Measurements from ENCODE around the gene TMEM150C. TPM values are rescaled to one million over a fixed set of nuclear protein-coding genes. Genes with fewer than 3 reads are reported as not detected.

Gene TMEM150C
- total RNA-seq, 1 experiment from 2014 or later, result 2.7 TPM

GRCh38 chr4:82495666-82496065 lies 66.1 kb downstream of the TMEM150C start:
- ChIA-PET POLR2A (no interaction called here), CTCF (interaction anchor here (1.7 kb wide), 1 partner anchor 33 kb away, joined by 6 read pairs; no protein-coding TSS in a partner anchor)
- DNase-seq (ENCODE audit: low spot score) (no peak), ATAC-seq (no peak)
- Mint-ChIP-seq H3K4me3 (no peak overlapping the region), H3K27me3 (ENCODE audit: low read depth) (no peaks in the 10 kb centered on the region), H3K9me3 (no peaks in the 10 kb centered on the region), H3K4me1 (peaks cover 11% of the 10 kb centered on the region), H3K27ac (no peak overlapping the region), H3K36me3 (no peaks in the 10 kb centered on the region)
- no peak for TF ChIP-seq SMAD4 (CRISPR knock-in tag; IDR thresholded peaks at IDR 0.05)
- TF ChIP-seq E2F5 (CRISPR knock-in tag; IDR thresholded peaks at IDR 0.05), result no peak
- no peak for TF ChIP-seq JAZF1 (CRISPR knock-in tag; IDR thresholded peaks at IDR 0.05)
- no peak for TF ChIP-seq FOXJ3 (CRISPR knock-in tag; IDR thresholded peaks at IDR 0.05; ENCODE audit: borderline replicate concordance)
- TF ChIP-seq ZNF219 (CRISPR knock-in tag; IDR thresholded peaks at IDR 0.05; ENCODE audit: borderline replicate concordance), result no peak
- no peak for TF ChIP-seq NR3C1 (CRISPR knock-in tag; conservative IDR thresholded peaks at IDR 0.05; ENCODE audit: low read depth)

DNA sequence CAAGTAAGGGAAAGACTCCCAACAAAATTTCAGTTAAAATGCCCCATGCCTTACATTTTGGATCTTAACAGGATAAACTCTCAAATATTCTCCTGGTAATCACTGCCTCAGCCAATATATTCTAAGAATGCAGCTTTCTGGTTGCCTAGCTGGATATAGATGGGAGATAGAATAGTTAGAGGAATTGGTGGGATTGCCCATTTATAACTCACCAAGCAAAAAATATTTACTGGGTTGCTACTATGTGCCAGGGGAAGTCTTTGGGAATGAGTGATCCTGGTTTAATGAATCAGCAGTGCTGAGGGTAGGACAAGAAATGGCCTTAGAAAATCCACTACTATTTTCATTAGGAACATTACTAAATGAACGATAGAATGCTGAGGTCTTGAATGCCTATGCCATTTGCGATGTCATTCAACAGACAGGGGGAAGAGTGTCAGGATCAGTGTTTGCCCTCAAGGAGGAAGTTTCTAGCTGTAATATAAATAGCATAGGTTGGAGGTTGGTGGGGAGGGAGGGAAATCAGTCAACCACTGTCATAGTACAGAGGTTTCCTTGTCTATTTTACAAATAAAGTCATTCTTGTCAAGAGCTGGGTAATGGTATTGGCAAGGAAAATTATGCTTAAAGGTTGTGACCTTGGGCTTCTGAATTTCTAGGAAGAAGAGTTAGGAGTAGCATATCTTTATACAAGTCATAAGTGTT lies 67.9 kb downstream of the TMEM150C start:
- no peak for DNase-seq (ENCODE audit: low spot score)
- H3K4me1 Mint-ChIP-seq, result no peaks in the 10 kb centered on the region
- CTCF ChIA-PET, result no interaction called here
- H3K27me3 Mint-ChIP-seq (ENCODE audit: low read depth), result no peaks in the 10 kb centered on the region
- no peak overlapping the region for H3K4me3 Mint-ChIP-seq
- TF ChIP-seq ZNF138 (CRISPR knock-in tag; conservative IDR thresholded peaks at IDR 0.05), result no peak
- TF ChIP-seq, protein P1, sequence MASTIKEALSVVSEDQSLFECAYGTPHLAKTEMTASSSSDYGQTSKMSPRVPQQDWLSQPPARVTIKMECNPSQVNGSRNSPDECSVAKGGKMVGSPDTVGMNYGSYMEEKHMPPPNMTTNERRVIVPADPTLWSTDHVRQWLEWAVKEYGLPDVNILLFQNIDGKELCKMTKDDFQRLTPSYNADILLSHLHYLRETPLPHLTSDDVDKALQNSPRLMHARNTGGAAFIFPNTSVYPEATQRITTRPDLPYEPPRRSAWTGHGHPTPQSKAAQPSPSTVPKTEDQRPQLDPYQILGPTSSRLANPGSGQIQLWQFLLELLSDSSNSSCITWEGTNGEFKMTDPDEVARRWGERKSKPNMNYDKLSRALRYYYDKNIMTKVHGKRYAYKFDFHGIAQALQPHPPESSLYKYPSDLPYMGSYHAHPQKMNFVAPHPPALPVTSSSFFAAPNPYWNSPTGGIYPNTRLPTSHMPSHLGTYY (CRISPR knock-in tag; IDR thresholded peaks at IDR 0.05), result no peak
- TF ChIP-seq CDX4 (CRISPR knock-in tag; IDR thresholded peaks at IDR 0.05; ENCODE audit: borderline replicate concordance), result no peak
- TF ChIP-seq, protein P2, sequence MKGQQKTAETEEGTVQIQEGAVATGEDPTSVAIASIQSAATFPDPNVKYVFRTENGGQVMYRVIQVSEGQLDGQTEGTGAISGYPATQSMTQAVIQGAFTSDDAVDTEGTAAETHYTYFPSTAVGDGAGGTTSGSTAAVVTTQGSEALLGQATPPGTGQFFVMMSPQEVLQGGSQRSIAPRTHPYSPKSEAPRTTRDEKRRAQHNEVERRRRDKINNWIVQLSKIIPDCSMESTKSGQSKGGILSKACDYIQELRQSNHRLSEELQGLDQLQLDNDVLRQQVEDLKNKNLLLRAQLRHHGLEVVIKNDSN (CRISPR knock-in tag; IDR thresholded peaks at IDR 0.05), result no peak
- TF ChIP-seq, protein P3, sequence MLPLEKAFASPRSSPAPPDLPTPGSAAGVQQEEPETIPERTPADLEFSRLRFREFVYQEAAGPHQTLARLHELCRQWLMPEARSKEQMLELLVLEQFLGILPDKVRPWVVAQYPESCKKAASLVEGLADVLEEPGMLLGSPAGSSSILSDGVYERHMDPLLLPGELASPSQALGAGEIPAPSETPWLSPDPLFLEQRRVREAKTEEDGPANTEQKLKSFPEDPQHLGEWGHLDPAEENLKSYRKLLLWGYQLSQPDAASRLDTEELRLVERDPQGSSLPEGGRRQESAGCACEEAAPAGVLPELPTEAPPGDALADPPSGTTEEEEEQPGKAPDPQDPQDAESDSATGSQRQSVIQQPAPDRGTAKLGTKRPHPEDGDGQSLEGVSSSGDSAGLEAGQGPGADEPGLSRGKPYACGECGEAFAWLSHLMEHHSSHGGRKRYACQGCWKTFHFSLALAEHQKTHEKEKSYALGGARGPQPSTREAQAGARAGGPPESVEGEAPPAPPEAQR (CRISPR knock-in tag; IDR thresholded peaks at IDR 0.05), result no peak
- TF ChIP-seq IRF2 (CRISPR knock-in tag; IDR thresholded peaks at IDR 0.05; ENCODE audit: borderline replicate concordance, low read depth), result no peak
- TF ChIP-seq, protein P4, sequence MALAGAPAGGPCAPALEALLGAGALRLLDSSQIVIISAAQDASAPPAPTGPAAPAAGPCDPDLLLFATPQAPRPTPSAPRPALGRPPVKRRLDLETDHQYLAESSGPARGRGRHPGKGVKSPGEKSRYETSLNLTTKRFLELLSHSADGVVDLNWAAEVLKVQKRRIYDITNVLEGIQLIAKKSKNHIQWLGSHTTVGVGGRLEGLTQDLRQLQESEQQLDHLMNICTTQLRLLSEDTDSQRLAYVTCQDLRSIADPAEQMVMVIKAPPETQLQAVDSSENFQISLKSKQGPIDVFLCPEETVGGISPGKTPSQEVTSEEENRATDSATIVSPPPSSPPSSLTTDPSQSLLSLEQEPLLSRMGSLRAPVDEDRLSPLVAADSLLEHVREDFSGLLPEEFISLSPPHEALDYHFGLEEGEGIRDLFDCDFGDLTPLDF (CRISPR knock-in tag; IDR thresholded peaks at IDR 0.05), result no peak
- no peak for TF ChIP-seq MLX (CRISPR knock-in tag; IDR thresholded peaks at IDR 0.05)
- no peak for TF ChIP-seq JUN (CRISPR knock-in tag; IDR thresholded peaks at IDR 0.05)
- no peak for TF ChIP-seq TEAD1 (CRISPR knock-in tag; IDR thresholded peaks at IDR 0.05)
- no peak for TF ChIP-seq ELF4 (CRISPR knock-in tag; IDR thresholded peaks at IDR 0.05; ENCODE audit: low read depth)
- TF ChIP-seq, protein P5, sequence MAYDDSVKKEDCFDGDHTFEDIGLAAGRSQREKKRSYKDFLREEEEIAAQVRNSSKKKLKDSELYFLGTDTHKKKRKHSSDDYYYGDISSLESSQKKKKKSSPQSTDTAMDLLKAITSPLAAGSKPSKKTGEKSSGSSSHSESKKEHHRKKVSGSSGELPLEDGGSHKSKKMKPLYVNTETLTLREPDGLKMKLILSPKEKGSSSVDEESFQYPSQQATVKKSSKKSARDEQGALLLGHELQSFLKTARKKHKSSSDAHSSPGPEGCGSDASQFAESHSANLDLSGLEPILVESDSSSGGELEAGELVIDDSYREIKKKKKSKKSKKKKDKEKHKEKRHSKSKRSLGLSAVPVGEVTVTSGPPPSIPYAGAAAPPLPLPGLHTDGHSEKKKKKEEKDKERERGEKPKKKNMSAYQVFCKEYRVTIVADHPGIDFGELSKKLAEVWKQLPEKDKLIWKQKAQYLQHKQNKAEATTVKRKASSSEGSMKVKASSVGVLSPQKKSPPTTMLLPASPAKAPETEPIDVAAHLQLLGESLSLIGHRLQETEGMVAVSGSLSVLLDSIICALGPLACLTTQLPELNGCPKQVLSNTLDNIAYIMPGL (CRISPR knock-in tag; IDR thresholded peaks at IDR 0.05), result no peak
- no peak for TF ChIP-seq CBFB (CRISPR knock-in tag; IDR thresholded peaks at IDR 0.05; ENCODE audit: low read depth)
- TF ChIP-seq PREB (CRISPR knock-in tag; IDR thresholded peaks at IDR 0.05; ENCODE audit: borderline replicate concordance), result no peak
- no peak for TF ChIP-seq ZNF396 (CRISPR knock-in tag; IDR thresholded peaks at IDR 0.05; ENCODE audit: borderline replicate concordance)
- H3K9me3 Mint-ChIP-seq, result no peaks in the 10 kb centered on the region
- ATAC-seq, result no peak
- H3K27ac Mint-ChIP-seq, result no peak overlapping the region
- H3K36me3 Mint-ChIP-seq, result no peaks in the 10 kb centered on the region
- POLR2A ChIA-PET, result no interaction called here

Measured in WTC11 (cell line).